ENCODE data around the gene OR6C68.

- no peak for TF ChIP-seq POLR2AphosphoS5 (IDR thresholded peaks at IDR 0.05)
- TF ChIP-seq, protein P1, sequence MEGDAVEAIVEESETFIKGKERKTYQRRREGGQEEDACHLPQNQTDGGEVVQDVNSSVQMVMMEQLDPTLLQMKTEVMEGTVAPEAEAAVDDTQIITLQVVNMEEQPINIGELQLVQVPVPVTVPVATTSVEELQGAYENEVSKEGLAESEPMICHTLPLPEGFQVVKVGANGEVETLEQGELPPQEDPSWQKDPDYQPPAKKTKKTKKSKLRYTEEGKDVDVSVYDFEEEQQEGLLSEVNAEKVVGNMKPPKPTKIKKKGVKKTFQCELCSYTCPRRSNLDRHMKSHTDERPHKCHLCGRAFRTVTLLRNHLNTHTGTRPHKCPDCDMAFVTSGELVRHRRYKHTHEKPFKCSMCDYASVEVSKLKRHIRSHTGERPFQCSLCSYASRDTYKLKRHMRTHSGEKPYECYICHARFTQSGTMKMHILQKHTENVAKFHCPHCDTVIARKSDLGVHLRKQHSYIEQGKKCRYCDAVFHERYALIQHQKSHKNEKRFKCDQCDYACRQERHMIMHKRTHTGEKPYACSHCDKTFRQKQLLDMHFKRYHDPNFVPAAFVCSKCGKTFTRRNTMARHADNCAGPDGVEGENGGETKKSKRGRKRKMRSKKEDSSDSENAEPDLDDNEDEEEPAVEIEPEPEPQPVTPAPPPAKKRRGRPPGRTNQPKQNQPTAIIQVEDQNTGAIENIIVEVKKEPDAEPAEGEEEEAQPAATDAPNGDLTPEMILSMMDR (IDR thresholded peaks at IDR 0.05), result no peak
- TF ChIP-seq POLR2A (IDR thresholded peaks at IDR 0.05), result no peak
Observed at GRCh38 chr12:55516391-55516790, 24.2 kb downstream of the OR6C68 start.
